Esophagus muscularis mucosa (tissue), 4 donors: ENCODE measurements around the gene GCN1. TPM values are rescaled to one million over a fixed set of nuclear protein-coding genes. Genes with fewer than 3 reads are reported as not detected.
"Not testable (repeated sequence)": the region's sequence is repeated elsewhere in the genome, so short reads cannot be mapped to it uniquely, and the experiment has no call there.

Experiments
- DNase-seq: peaks from one replicate; pipeline ENCODE4 v3.0.0-alpha.2; 2017; ENCODE audit errors: extremely low spot score
- H3K27ac ChIP-seq, 4 donors: fragments of 200-600 bp; sonication (generic); replicated peaks in 1 of 4; 1 replicate in 3 of 4; 2 replicates in 1 of 4; pipeline ENCODE4 v1.5.1; 2016 to 2019; ENCODE audit warnings: mild to moderate bottlenecking in 1 of 4
- H3K27me3 ChIP-seq, 4 donors: fragments of 200-600 bp; sonication (generic); one replicate each; pipeline versions ENCODE4 v1.5.1 to v1.6.0; 2016 to 2019
- H3K36me3 ChIP-seq, 4 donors: fragments of 200-600 bp; sonication (generic); one replicate each; pipeline ENCODE4 v1.5.1; 2016 to 2019
- H3K4me1 ChIP-seq, 4 donors: fragments of 200-600 bp; sonication (generic); one replicate each; pipeline ENCODE4 v1.5.1; 2016 to 2019
- H3K4me3 ChIP-seq, 4 donors: fragments of 200-600 bp; sonication (generic); 1 replicate in 2 of 4; 2 replicates in 2 of 4; pipeline ENCODE4 v1.5.1; 2016 to 2019; ENCODE audit warnings: mild to moderate bottlenecking in 4 of 4, moderate library complexity in 1 of 4
- H3K9me3 ChIP-seq, 4 donors: fragments of 200-600 bp; sonication (generic); 1 replicate in 3 of 4; 2 replicates in 1 of 4; pipeline ENCODE4 v1.5.1; 2016 to 2019
- EP300 ChIP-seq: sonication (generic); formaldehyde crosslinking; IDR thresholded peaks from one replicate; pipeline ENCODE4 v1.6.1; 2017; ENCODE audit warnings: antibody characterized with exemption
- POLR2A ChIP-seq: fragments of 450-650 bp; IDR thresholded peaks from one replicate; pipeline ENCODE4 v1.6.1; 2017; ENCODE audit warnings: antibody characterized with exemption, moderate library complexity, mild to moderate bottlenecking, low read depth
- POLR2AphosphoS5 ChIP-seq, 2 donors: sonication (generic); formaldehyde crosslinking; IDR thresholded peaks; one replicate each; pipeline ENCODE4 v1.6.1; 2017; ENCODE audit warnings: antibody characterized with exemption in 2 of 2
- WGBS: methylation state at CpG from one replicate; pipeline ENCODE4 v1.1.5; 2018; 5-methylcytosine and 5-hydroxymethylcytosine counted together
- intact Hi-C: fragments of 100-400 bp; cut with DNase I; formaldehyde crosslinking; loops from one replicate; pipeline ENCODE4 v1.15.1; 2023
- total RNA-seq, 4 donors: library from RNA; depleted of rRNA; stranded (reverse); fragments of >200 nt; gene quantifications; one replicate each; pipeline versions ENCODE4 v1.1.0 to v1.2.1, GENCODE V29; 2016
- TF ChIP-seq, protein P1 (sequence below), 3 experiments: fragments of 200-600 bp in 2 of 3; fragments of 450-650 bp in 1 of 3; sonication (generic) in 2 of 3; IDR thresholded peaks; one replicate each; pipeline ENCODE4 v1.5.1; 2017 to 2019; ENCODE audit warnings: antibody characterized with exemption in 3 of 3, mild to moderate bottlenecking in 2 of 3, moderate library complexity in 1 of 3

GCN1 gene
- total RNA-seq, 4 donors from 2014 or later: 38.6 to 94.6 (median 49.3) TPM

DNA sequence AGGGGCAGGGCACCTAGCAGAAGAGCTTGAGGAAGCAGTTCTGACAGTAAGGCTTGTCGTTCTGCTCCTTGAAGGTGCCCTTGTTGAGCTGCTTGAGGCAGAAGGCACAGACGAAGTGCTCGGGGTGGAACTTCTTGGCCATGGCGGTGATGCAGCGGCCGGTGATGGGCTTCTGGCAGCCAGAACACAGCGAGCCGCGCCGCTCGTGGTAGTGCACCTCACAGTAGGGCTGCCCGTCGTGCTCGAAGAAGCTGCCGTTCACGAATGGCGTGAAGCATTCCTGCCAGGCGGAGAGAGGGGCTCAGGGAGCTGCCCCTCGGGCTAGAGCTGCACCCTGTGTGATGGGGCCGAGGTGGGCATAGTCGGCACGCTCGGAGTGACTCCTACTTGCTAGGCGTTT lies 17.8 kb upstream of the GCN1 start:
- intact Hi-C loops: no loop called here
- WGBS: 91% methylated on average over 15 of the region's 24 CpGs
- H3K4me1 ChIP-seq: no peaks in the 10 kb centered on the region
- TF ChIP-seq POLR2AphosphoS5 (IDR thresholded peaks at IDR 0.05) (no peak), EP300 (no peak), POLR2A (no peak)
- TF ChIP-seq, protein P1, sequence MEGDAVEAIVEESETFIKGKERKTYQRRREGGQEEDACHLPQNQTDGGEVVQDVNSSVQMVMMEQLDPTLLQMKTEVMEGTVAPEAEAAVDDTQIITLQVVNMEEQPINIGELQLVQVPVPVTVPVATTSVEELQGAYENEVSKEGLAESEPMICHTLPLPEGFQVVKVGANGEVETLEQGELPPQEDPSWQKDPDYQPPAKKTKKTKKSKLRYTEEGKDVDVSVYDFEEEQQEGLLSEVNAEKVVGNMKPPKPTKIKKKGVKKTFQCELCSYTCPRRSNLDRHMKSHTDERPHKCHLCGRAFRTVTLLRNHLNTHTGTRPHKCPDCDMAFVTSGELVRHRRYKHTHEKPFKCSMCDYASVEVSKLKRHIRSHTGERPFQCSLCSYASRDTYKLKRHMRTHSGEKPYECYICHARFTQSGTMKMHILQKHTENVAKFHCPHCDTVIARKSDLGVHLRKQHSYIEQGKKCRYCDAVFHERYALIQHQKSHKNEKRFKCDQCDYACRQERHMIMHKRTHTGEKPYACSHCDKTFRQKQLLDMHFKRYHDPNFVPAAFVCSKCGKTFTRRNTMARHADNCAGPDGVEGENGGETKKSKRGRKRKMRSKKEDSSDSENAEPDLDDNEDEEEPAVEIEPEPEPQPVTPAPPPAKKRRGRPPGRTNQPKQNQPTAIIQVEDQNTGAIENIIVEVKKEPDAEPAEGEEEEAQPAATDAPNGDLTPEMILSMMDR (IDR thresholded peaks at IDR 0.05): no peak
- no peak for DNase-seq
- no peaks in the 10 kb centered on the region for H3K27me3 ChIP-seq
- no peak overlapping the region for H3K4me3 ChIP-seq
- H3K36me3 ChIP-seq: peaks cover 67 to 85% (median 82%) of the 10 kb centered on the region in 4 donors
- no peak overlapping the region for H3K27ac ChIP-seq
- no peaks in the 10 kb centered on the region for H3K9me3 ChIP-seq

DNA sequence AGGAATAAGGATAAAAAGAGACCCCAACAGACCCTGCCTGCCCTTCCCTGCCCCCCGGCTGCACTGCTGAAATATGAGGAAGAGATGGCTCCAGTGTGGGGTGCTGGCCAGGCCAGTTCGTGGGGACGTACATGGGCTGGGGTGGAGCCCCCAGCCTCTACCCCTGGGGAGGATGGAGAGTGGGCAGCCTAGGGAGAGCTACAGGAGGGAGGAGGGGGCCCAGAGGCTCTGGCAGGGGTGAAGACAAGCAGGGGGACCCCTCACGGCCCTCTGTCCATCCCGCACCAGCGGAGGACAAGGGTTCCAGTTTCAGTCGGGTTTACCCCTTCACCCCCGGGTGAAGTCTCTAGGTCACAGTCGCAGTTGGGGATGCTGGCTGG lies 17.4 kb upstream of the GCN1 start:
- TF ChIP-seq, protein P1 (IDR thresholded peaks at IDR 0.05): no peak
- TF ChIP-seq POLR2A (no peak), EP300 (no peak), POLR2AphosphoS5 (IDR thresholded peaks at IDR 0.05) (no peak)
- Histone ChIP-seq H3K27me3 (no peaks in the 10 kb centered on the region), H3K36me3 (peaks cover 67 to 85% (median 82%) of the 10 kb centered on the region in 4 donors), H3K4me3 (no peak overlapping the region), H3K4me1 (no peaks in the 10 kb centered on the region), H3K9me3 (no peaks in the 10 kb centered on the region), H3K27ac (no peak overlapping the region)
- intact Hi-C loops: no loop called here
- WGBS: 89% methylated on average over 4 of the region's 9 CpGs
- DNase-seq: no peak

DNA sequence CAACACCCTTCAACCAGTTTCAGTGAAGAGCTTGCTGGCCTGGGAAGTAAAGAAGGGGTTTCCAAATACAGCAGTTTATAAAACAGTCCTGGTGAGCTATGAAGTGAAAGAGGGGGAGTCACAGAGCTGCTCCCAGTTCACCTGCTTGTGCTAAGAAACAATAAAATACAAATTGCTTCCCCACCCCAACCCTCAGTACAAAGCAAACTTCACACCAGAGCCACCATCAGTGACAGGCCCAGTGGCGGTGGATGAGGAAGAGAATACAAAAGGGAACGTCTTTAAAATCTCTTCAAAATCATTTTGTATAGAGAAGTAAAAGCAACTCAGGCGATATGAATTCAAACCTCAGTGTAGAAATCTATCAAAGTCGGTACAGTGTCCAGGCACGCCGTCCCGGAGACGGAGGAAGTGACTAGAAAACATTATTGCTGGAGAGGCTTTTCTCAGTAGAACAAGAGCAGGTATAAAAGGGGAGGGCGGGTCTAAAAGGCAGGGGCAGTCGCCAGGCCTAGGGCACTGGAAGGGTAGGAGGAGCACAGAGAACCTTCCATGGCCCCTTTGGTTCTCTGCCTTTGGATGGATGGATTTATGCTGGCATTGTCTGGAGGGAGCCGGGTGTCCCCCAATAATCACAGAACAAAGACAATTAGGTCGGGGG lies 16.9 kb upstream of the GCN1 start:
- TF ChIP-seq, protein P1 (IDR thresholded peaks at IDR 0.05): no peak
- TF ChIP-seq POLR2AphosphoS5 (IDR thresholded peaks at IDR 0.05): no peak
- no peak for TF ChIP-seq EP300
- no peak for TF ChIP-seq POLR2A
- WGBS: 83% methylated on average over 12 of the region's 12 CpGs
- DNase-seq: no peak
- Histone ChIP-seq H3K4me1 (no peaks in the 10 kb centered on the region), H3K27ac (no peak overlapping the region), H3K9me3 (no peaks in the 10 kb centered on the region), H3K36me3 (peaks cover 68 to 84% (median 78%) of the 10 kb centered on the region in 4 donors), H3K4me3 (no peak overlapping the region), H3K27me3 (no peaks in the 10 kb centered on the region)
- intact Hi-C loops: no loop called here

DNA sequence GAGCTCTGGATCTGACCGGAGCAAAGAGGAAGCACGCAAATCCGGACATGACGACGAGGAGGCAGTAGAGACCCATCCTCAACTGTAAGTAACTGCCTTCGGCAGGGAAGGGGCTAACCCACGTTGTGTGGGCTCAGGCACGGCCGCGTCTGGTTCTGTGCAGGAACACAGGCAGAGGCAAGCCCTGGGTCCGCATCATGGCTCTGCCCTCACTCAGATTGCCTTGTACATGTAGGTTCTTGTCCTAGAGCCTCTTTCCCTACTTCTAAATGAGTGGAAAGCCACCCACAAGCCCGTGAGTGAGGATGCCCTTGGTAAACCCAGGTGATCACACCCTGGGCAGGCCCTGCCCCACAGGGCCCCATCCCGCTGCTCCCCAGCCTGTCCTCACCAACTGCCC lies 15.3 kb upstream of the GCN1 start:
- intact Hi-C loops: no loop called here
- H3K9me3 ChIP-seq: no peaks in the 10 kb centered on the region
- H3K36me3 ChIP-seq: peaks cover 54 to 69% (median 63%) of the 10 kb centered on the region in 4 donors
- 89% methylated on average over 13 of the region's 13 CpGs for WGBS
- DNase-seq: no peak
- no peak overlapping the region for H3K27ac ChIP-seq
- TF ChIP-seq, protein P1 (IDR thresholded peaks at IDR 0.05): no peak
- TF ChIP-seq POLR2A (no peak), EP300 (no peak), POLR2AphosphoS5 (IDR thresholded peaks at IDR 0.05) (no peak)
- no peak overlapping the region for H3K4me3 ChIP-seq
- no peaks in the 10 kb centered on the region for H3K27me3 ChIP-seq
- no peaks in the 10 kb centered on the region for H3K4me1 ChIP-seq

DNA sequence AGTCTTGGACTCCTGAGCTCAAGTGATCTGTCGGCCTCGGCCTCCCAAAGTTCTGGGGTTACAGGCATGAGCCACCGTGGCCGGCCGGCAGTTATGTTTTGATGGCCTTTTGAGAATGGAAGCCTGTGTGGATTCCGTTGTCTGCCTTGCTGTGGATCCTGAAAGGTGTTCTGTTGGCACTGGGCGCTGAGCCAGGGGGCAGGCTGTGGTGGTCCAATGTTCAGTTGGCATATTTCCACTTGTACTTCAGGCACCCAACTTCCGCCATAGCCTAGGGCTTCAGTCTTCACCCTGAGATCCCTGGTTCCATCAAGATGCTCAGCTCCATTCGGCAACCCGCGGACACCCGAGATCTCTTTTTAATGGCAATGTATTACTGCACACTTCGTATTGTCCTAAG lies 12.7 kb upstream of the GCN1 start:
- H3K4me1 ChIP-seq: peaks cover 0 to 1% (median under 1%) of the 10 kb centered on the region in 4 donors
- no peaks in the 10 kb centered on the region for H3K27me3 ChIP-seq
- TF ChIP-seq, protein P1 (IDR thresholded peaks at IDR 0.05): no peak
- TF ChIP-seq EP300: no peak
- TF ChIP-seq POLR2AphosphoS5 (IDR thresholded peaks at IDR 0.05): no peak
- TF ChIP-seq POLR2A: no peak
- intact Hi-C loops: no loop called here
- peaks cover 29 to 43% (median 37%) of the 10 kb centered on the region in 4 donors for H3K36me3 ChIP-seq
- H3K27ac ChIP-seq: no peak overlapping the region
- no peaks in the 10 kb centered on the region for H3K9me3 ChIP-seq
- no peak for DNase-seq
- no peak overlapping the region for H3K4me3 ChIP-seq
- 98% methylated on average over 11 of the region's 13 CpGs for WGBS

DNA sequence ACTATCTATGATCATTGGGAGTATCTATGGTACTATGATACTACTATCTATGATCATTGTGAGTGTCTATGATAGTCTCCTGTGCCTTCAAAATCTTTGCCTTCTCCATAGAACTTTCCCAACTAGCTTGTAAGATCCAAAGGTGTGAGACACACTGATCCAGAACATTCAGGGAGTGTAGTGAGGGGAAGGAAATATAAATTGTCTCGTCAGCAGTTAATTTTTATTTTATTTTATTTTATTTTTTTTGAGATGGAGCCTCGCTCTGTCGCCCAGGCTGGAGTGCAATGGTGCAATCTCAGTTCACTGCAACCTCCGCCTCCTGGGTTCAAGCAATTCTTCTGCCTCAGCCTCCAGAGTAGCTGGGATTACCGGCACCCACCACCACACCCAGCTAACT lies 12.3 kb upstream of the GCN1 start:
- not testable (repeated sequence) for H3K27ac ChIP-seq
- H3K36me3 ChIP-seq: peaks cover 24 to 38% (median 32%) of the 10 kb centered on the region in 4 donors

More for the DNA sequence above, 12.3 kb upstream of the GCN1 start:
- DNase-seq, H3K4me3 ChIP-seq, H3K4me1 ChIP-seq, intact Hi-C loops, H3K27me3 ChIP-seq, H3K9me3 ChIP-seq: not testable (repeated sequence)
- 95% methylated on average over 5 of the region's 5 CpGs for WGBS
